ENCODE results near the gene ATP8B1. TPM values are rescaled to one million over a fixed set of nuclear protein-coding genes. Genes with fewer than 3 reads are reported as not detected.

The ATP8B1 gene
- total and polyA plus RNA-seq, 8 donors: 16.4 to 26.6 (median 19.1) TPM

GRCh38 chr18:57782049-57782448 is 21.1 kb downstream of the ATP8B1 start:
- H3K27ac ChIP-seq: no peak overlapping the region
- ATAC-seq: no peak
- H3K4me1 ChIP-seq: peaks cover 6 to 48% of the 10 kb centered on the region in 2 donors
- DNase-seq: no peak
- H3K27me3 ChIP-seq: no peaks in the 10 kb centered on the region
- intact Hi-C loops (cut with DNase I): no loop called here
- H3K36me3 ChIP-seq: no peaks in the 10 kb centered on the region
- H3K9me3 ChIP-seq: no peaks in the 10 kb centered on the region
- H3K4me3 ChIP-seq: no peak overlapping the region
- no peak for TF ChIP-seq CTCF (IDR thresholded peaks at IDR 0.05)

- Histone ChIP-seq H3K36me3 (no peaks in the 10 kb centered on the region), H3K4me1 (peaks cover 13 to 61% of the 10 kb centered on the region in 2 donors), H3K27ac (peak overlapping the region; percentile 60 to 69), H3K27me3 (no peaks in the 10 kb centered on the region), H3K4me3 (no peak overlapping the region), H3K9me3 (no peaks in the 10 kb centered on the region)
- no peak for TF ChIP-seq CTCF (IDR thresholded peaks at IDR 0.05)
- DNase-seq (no peak), ATAC-seq (peak; percentile 76)
- intact Hi-C loops (cut with DNase I): no loop called here
Measured at GRCh38 chr18:57780706-57781347, 22.3 kb downstream of the ATP8B1 start.

GRCh38 chr18:57780318-57780705 is 22.8 kb downstream of the ATP8B1 start:
- peak; percentile 17 for ATAC-seq
- Histone ChIP-seq H3K9me3 (no peaks in the 10 kb centered on the region), H3K27me3 (no peaks in the 10 kb centered on the region), H3K27ac (peak overlapping the region; percentile 60 to 69), H3K4me3 (no peak overlapping the region), H3K4me1 (peaks cover 13 to 66% of the 10 kb centered on the region in 2 donors), H3K36me3 (no peaks in the 10 kb centered on the region)
- intact Hi-C loops (cut with DNase I): no loop called here
- DNase-seq: no peak
- no peak for TF ChIP-seq CTCF (IDR thresholded peaks at IDR 0.05)

- no peak for TF ChIP-seq CTCF (IDR thresholded peaks at IDR 0.05)
- no peak overlapping the region for H3K27ac ChIP-seq
- no peaks in the 10 kb centered on the region for H3K36me3 ChIP-seq
- peak; percentile 20 for ATAC-seq
- H3K4me3 ChIP-seq: no peak overlapping the region
- H3K4me1 ChIP-seq: peaks cover 13 to 62% of the 10 kb centered on the region in 2 donors
- peak in 1 of 4 donors; percentile 78 for DNase-seq
- H3K9me3 ChIP-seq: no peaks in the 10 kb centered on the region
- H3K27me3 ChIP-seq: no peaks in the 10 kb centered on the region
- intact Hi-C loops (cut with DNase I): no loop called here
Measured at GRCh38 chr18:57776767-57777166, 26.3 kb downstream of the ATP8B1 start.

- Histone ChIP-seq H3K4me3 (no peak overlapping the region), H3K27me3 (no peaks in the 10 kb centered on the region), H3K27ac (no peak overlapping the region), H3K9me3 (no peaks in the 10 kb centered on the region), H3K4me1 (peaks cover 11 to 62% of the 10 kb centered on the region in 2 donors), H3K36me3 (no peaks in the 10 kb centered on the region)
- DNase-seq (no peak), ATAC-seq (no peak)
- no peak for TF ChIP-seq CTCF (IDR thresholded peaks at IDR 0.05)
- intact Hi-C loops (cut with DNase I): no loop called here
Measured at GRCh38 chr18:57776354-57776753, 26.8 kb downstream of the ATP8B1 start.

Data from left lung (tissue), 10 donors.